Rectal smooth muscle tissue (tissue), 1 donor: ENCODE measurements around the gene FZD4.
"Not testable (repeated sequence)": the region's sequence is repeated elsewhere in the genome, so short reads cannot be mapped to it uniquely, and the experiment has no call there.

Source experiments
- H3K27ac ChIP-seq: one replicate; pipeline ENCODE4 v1.7.0; 2013; ENCODE audit warnings: low read depth, low read length, inconsistent platforms
- H3K27me3 ChIP-seq: one replicate; pipeline ENCODE4 v1.7.0; 2013; ENCODE audit warnings: low read length; ENCODE audit not compliant: control insufficient read depth, insufficient read depth
- H3K36me3 ChIP-seq: one replicate; pipeline ENCODE4 v1.7.0; 2013; ENCODE audit warnings: low read length; ENCODE audit not compliant: control insufficient read depth, insufficient read depth
- H3K4me1 ChIP-seq: one replicate; pipeline ENCODE4 v1.7.0; 2013; ENCODE audit warnings: low read length; ENCODE audit not compliant: control insufficient read depth, insufficient read depth
- H3K4me3 ChIP-seq: one replicate; pipeline ENCODE4 v1.7.0; 2013; ENCODE audit warnings: low read length
- H3K9ac ChIP-seq: one replicate; pipeline ENCODE4 v1.7.0; 2013; ENCODE audit warnings: low read length

FZD4 gene

GRCh38 chr11:86955361-86956120 lies at the start of gene FZD4:
Gene FZD4 (minus strand): TSS chr11:86955395. CDS start chr11:86955085, 310 bp downstream.
- H3K36me3 ChIP-seq: peaks cover 11% of the 10 kb centered on the region
- H3K4me3 ChIP-seq: peak within 1 kb of the TSS; percentile 99
- peak within 1 kb of the TSS; percentile 93 for H3K9ac ChIP-seq
- H3K27ac ChIP-seq: peak within 1 kb of the TSS; percentile 92
- H3K27me3 ChIP-seq: no peaks in the 10 kb centered on the region
- H3K4me1 ChIP-seq: peaks cover 20% of the 10 kb centered on the region

- H3K27me3 ChIP-seq, H3K4me1 ChIP-seq, H3K4me3 ChIP-seq, H3K27ac ChIP-seq, H3K9ac ChIP-seq, H3K36me3 ChIP-seq: not testable (repeated sequence)
Observed at GRCh38 chr11:87004281-87004680, 49.1 kb upstream of the FZD4 start.

GRCh38 chr11:87002918-87003317 lies 47.7 kb upstream of the FZD4 start:
- H3K27me3 ChIP-seq: no peaks in the 10 kb centered on the region
- no peak overlapping the region for H3K27ac ChIP-seq
- no peak overlapping the region for H3K9ac ChIP-seq
- H3K4me1 ChIP-seq: no peaks in the 10 kb centered on the region
- no peaks in the 10 kb centered on the region for H3K36me3 ChIP-seq
- H3K4me3 ChIP-seq: no peak overlapping the region

GRCh38 chr11:86999859-87000753 lies 44.9 kb upstream of the FZD4 start:
- H3K4me3 ChIP-seq: no peak overlapping the region
- no peak overlapping the region for H3K27ac ChIP-seq
- no peaks in the 10 kb centered on the region for H3K27me3 ChIP-seq
- H3K36me3 ChIP-seq: no peaks in the 10 kb centered on the region
- H3K9ac ChIP-seq: no peak overlapping the region
- H3K4me1 ChIP-seq: no peaks in the 10 kb centered on the region

GRCh38 chr11:86999388-86999787 lies 44.2 kb upstream of the FZD4 start:
- H3K27ac ChIP-seq: no peak overlapping the region

GRCh38 chr11:86996953-86997570 lies 41.9 kb upstream of the FZD4 start:
- Histone ChIP-seq H3K4me1 (no peaks in the 10 kb centered on the region), H3K27me3 (no peaks in the 10 kb centered on the region), H3K9ac (no peak overlapping the region), H3K27ac (no peak overlapping the region), H3K36me3 (no peaks in the 10 kb centered on the region), H3K4me3 (no peak overlapping the region)

More at GRCh38 chr11:86999388-86999787, 44.2 kb upstream of the FZD4 start:
- Histone ChIP-seq H3K4me1 (no peaks in the 10 kb centered on the region), H3K36me3 (no peaks in the 10 kb centered on the region), H3K4me3 (no peak overlapping the region), H3K27me3 (no peaks in the 10 kb centered on the region), H3K9ac (no peak overlapping the region)

GRCh38 chr11:86993031-86993430 lies 37.8 kb upstream of the FZD4 start:
- H3K4me1 ChIP-seq: peaks cover 7% of the 10 kb centered on the region
- no peaks in the 10 kb centered on the region for H3K36me3 ChIP-seq
- H3K27ac ChIP-seq: no peak overlapping the region
- no peak overlapping the region for H3K4me3 ChIP-seq
- no peaks in the 10 kb centered on the region for H3K27me3 ChIP-seq
- no peak overlapping the region for H3K9ac ChIP-seq

GRCh38 chr11:86992340-86992739 lies 37.1 kb upstream of the FZD4 start:
- H3K4me1 ChIP-seq, H3K27ac ChIP-seq: not testable (repeated sequence)

GRCh38 chr11:86991341-86991740 lies 36.1 kb upstream of the FZD4 start:
- Histone ChIP-seq H3K4me1 (peaks cover 7% of the 10 kb centered on the region), H3K4me3 (no peak overlapping the region), H3K27ac (no peak overlapping the region), H3K9ac (no peak overlapping the region), H3K27me3 (no peaks in the 10 kb centered on the region), H3K36me3 (no peaks in the 10 kb centered on the region)

More at GRCh38 chr11:86992340-86992739, 37.1 kb upstream of the FZD4 start:
- not testable (repeated sequence) for H3K27me3 ChIP-seq, H3K9ac ChIP-seq, H3K4me3 ChIP-seq, H3K36me3 ChIP-seq

- H3K36me3 ChIP-seq: no peaks in the 10 kb centered on the region
- no peak overlapping the region for H3K4me3 ChIP-seq
- H3K9ac ChIP-seq: no peak overlapping the region
- no peaks in the 10 kb centered on the region for H3K27me3 ChIP-seq
- peaks cover 7% of the 10 kb centered on the region for H3K4me1 ChIP-seq
- no peak overlapping the region for H3K27ac ChIP-seq
Observed at GRCh38 chr11:86990515-86990914, 35.3 kb upstream of the FZD4 start.

GRCh38 chr11:86990031-86990430 lies 34.8 kb upstream of the FZD4 start:
- no peaks in the 10 kb centered on the region for H3K36me3 ChIP-seq
- peaks cover 11% of the 10 kb centered on the region for H3K4me1 ChIP-seq
- no peaks in the 10 kb centered on the region for H3K27me3 ChIP-seq
- H3K9ac ChIP-seq: no peak overlapping the region
- H3K27ac ChIP-seq: no peak overlapping the region
- H3K4me3 ChIP-seq: no peak overlapping the region

GRCh38 chr11:86988351-86988881 lies 33.2 kb upstream of the FZD4 start:
- Histone ChIP-seq H3K36me3 (no peaks in the 10 kb centered on the region), H3K4me3 (no peak overlapping the region), H3K9ac (no peak overlapping the region), H3K27me3 (no peaks in the 10 kb centered on the region), H3K4me1 (peaks cover 19% of the 10 kb centered on the region), H3K27ac (no peak overlapping the region)
